Adipocyte (in vitro differentiated cells): ENCODE data around the gene SYT7.

Source experiments
- DNase-seq: peaks from one replicate; pipeline ENCODE4 v3.0.0-alpha.2; 2015; ENCODE audit warnings: low read depth
- H3K27me3 ChIP-seq: replicated peaks from 2 replicates; pipeline ENCODE4 v1.7.0; 2013; ENCODE audit warnings: mild to moderate bottlenecking, low read length, moderate library complexity; ENCODE audit not compliant: control insufficient read depth, insufficient read depth
- H3K36me3 ChIP-seq: 2 replicates; pipeline ENCODE4 v1.7.0; 2013; ENCODE audit warnings: low read length, mild to moderate bottlenecking, moderate library complexity; ENCODE audit not compliant: control insufficient read depth, insufficient read depth, severe bottlenecking
- H3K4me1 ChIP-seq: 2 replicates; pipeline ENCODE4 v1.7.0; 2013; ENCODE audit warnings: mild to moderate bottlenecking, low read length, moderate library complexity; ENCODE audit not compliant: control insufficient read depth, insufficient read depth
- H3K4me3 ChIP-seq: 2 replicates; pipeline ENCODE4 v1.7.0; 2013; ENCODE audit warnings: mild to moderate bottlenecking, low read length, moderate library complexity
- H3K9ac ChIP-seq: 2 replicates; pipeline ENCODE4 v1.7.0; 2013; ENCODE audit warnings: mild to moderate bottlenecking, low read length, moderate library complexity
- H3K9me3 ChIP-seq: 2 replicates; pipeline ENCODE4 v1.7.0; 2013; ENCODE audit warnings: mild to moderate bottlenecking, low read length, moderate library complexity; ENCODE audit not compliant: control insufficient read depth

SYT7 gene

GRCh38 chr11:61497473-61497872 lies 83.4 kb downstream of the SYT7 start:
- no peak overlapping the region for H3K9ac ChIP-seq
- H3K4me3 ChIP-seq = no peak overlapping the region
- no peak for DNase-seq
- no peaks in the 10 kb centered on the region for H3K9me3 ChIP-seq
- no peaks in the 10 kb centered on the region for H3K4me1 ChIP-seq
- H3K27me3 ChIP-seq = peaks cover 25% of the 10 kb centered on the region
- H3K36me3 ChIP-seq = no peaks in the 10 kb centered on the region

GRCh38 chr11:61496602-61497400 lies 84.1 kb downstream of the SYT7 start:
- DNase-seq = no peak
- H3K4me3 ChIP-seq = no peak overlapping the region
- H3K27me3 ChIP-seq = peaks cover 21% of the 10 kb centered on the region
- no peak overlapping the region for H3K9ac ChIP-seq
- H3K9me3 ChIP-seq = no peaks in the 10 kb centered on the region
- H3K4me1 ChIP-seq = no peaks in the 10 kb centered on the region
- H3K36me3 ChIP-seq = no peaks in the 10 kb centered on the region

GRCh38 chr11:61495801-61496601 lies 84.9 kb downstream of the SYT7 start:
- Histone ChIP-seq H3K27me3 (peaks cover 15% of the 10 kb centered on the region), H3K4me3 (no peak overlapping the region), H3K36me3 (no peaks in the 10 kb centered on the region), H3K9me3 (no peaks in the 10 kb centered on the region), H3K4me1 (no peaks in the 10 kb centered on the region), H3K9ac (no peak overlapping the region)
- DNase-seq = no peak

GRCh38 chr11:61494381-61494961 lies 86.4 kb downstream of the SYT7 start:
- DNase-seq = no peak
- no peaks in the 10 kb centered on the region for H3K9me3 ChIP-seq
- H3K4me3 ChIP-seq = no peak overlapping the region
- H3K9ac ChIP-seq = no peak overlapping the region
- no peaks in the 10 kb centered on the region for H3K36me3 ChIP-seq
- peaks cover 7% of the 10 kb centered on the region for H3K27me3 ChIP-seq
- peaks cover 14% of the 10 kb centered on the region for H3K4me1 ChIP-seq

GRCh38 chr11:61491736-61492395 lies 89.0 kb downstream of the SYT7 start:
- DNase-seq = no peak
- H3K9me3 ChIP-seq = peaks cover 3% of the 10 kb centered on the region
- peaks cover 25% of the 10 kb centered on the region for H3K4me1 ChIP-seq
- H3K36me3 ChIP-seq = no peaks in the 10 kb centered on the region
- H3K27me3 ChIP-seq = no peaks in the 10 kb centered on the region
- no peak overlapping the region for H3K9ac ChIP-seq
- H3K4me3 ChIP-seq = no peak overlapping the region

- Histone ChIP-seq H3K27me3 (peaks cover 4% of the 10 kb centered on the region), H3K9ac (no peak overlapping the region), H3K4me1 (peaks cover 25% of the 10 kb centered on the region), H3K9me3 (peaks cover 3% of the 10 kb centered on the region), H3K4me3 (no peak overlapping the region), H3K36me3 (no peaks in the 10 kb centered on the region)
- DNase-seq = peak; percentile 78
These were observed 90.8 kb downstream of the SYT7 start for GRCh38 chr11:61489833-61490721.

- H3K27me3 ChIP-seq = peaks cover 4% of the 10 kb centered on the region
- H3K4me1 ChIP-seq = peaks cover 25% of the 10 kb centered on the region
- H3K4me3 ChIP-seq = peak overlapping the region; percentile 62
- DNase-seq = peak; percentile 36
- H3K9me3 ChIP-seq = peaks cover 3% of the 10 kb centered on the region
- H3K9ac ChIP-seq = no peak overlapping the region
- no peaks in the 10 kb centered on the region for H3K36me3 ChIP-seq
These were observed 92.1 kb downstream of the SYT7 start for GRCh38 chr11:61488651-61489291.

GRCh38 chr11:61487342-61488025 lies 93.4 kb downstream of the SYT7 start:
- Histone ChIP-seq H3K4me1 (peaks cover 25% of the 10 kb centered on the region), H3K36me3 (no peaks in the 10 kb centered on the region), H3K9ac (no peak overlapping the region), H3K9me3 (peaks cover 3% of the 10 kb centered on the region), H3K4me3 (no peak overlapping the region), H3K27me3 (peaks cover 8% of the 10 kb centered on the region)
- no peak for DNase-seq

- Histone ChIP-seq H3K27me3 (peaks cover 15% of the 10 kb centered on the region), H3K9ac (no peak overlapping the region), H3K4me1 (peaks cover 25% of the 10 kb centered on the region), H3K9me3 (peaks cover 3% of the 10 kb centered on the region), H3K4me3 (no peak overlapping the region), H3K36me3 (no peaks in the 10 kb centered on the region)
- DNase-seq = no peak
These were observed 94.1 kb downstream of the SYT7 start for GRCh38 chr11:61486779-61487178.
